Measurements from ENCODE around the gene FGF14.
A peak's percentile ranks its signal among the peaks of the same experiment; 100 is the strongest.

FGF14 gene

GRCh38 chr13:102401766-102402165, at the start of gene FGF14:
FGF14 (minus strand) TSS chr13:102402048.
- peak within 1 kb of the TSS; percentile 69 to 82 (median 82) for H3K4me3 Mint-ChIP-seq
- peak within 1 kb of the TSS in 1 of 3 experiments; percentile 0 for H3K27ac Mint-ChIP-seq
- peaks cover 26% of the 10 kb centered on the region for H3K4me1 Mint-ChIP-seq
- H3K36me3 Mint-ChIP-seq (ENCODE audit: low read depth): no peaks in the 10 kb centered on the region
- H3K9me3 Mint-ChIP-seq: no peaks in the 10 kb centered on the region
- TF ChIP-seq CTCF (IDR thresholded peaks at IDR 0.05; ENCODE audit: unreplicated experiment in 3 of 3): no peak
- H3K27me3 Mint-ChIP-seq (ENCODE audit: low read depth): peaks cover 83% of the 10 kb centered on the region

- peaks cover 4% of the 10 kb centered on the region for H3K27me3 Mint-ChIP-seq (ENCODE audit: low read depth)
- no peak for TF ChIP-seq CTCF (IDR thresholded peaks at IDR 0.05; ENCODE audit: unreplicated experiment in 3 of 3)
- no peak overlapping the region for H3K27ac Mint-ChIP-seq
- H3K4me3 Mint-ChIP-seq: no peak overlapping the region
- peaks cover 2% of the 10 kb centered on the region for H3K9me3 Mint-ChIP-seq
- no peaks in the 10 kb centered on the region for H3K36me3 Mint-ChIP-seq (ENCODE audit: low read depth)
- H3K4me1 Mint-ChIP-seq: no peaks in the 10 kb centered on the region
Observed at GRCh38 chr13:102443249-102443648, 41.4 kb upstream of the FGF14 start.

- Mint-ChIP-seq H3K9me3 (peaks cover 2% of the 10 kb centered on the region), H3K27ac (peak overlapping the region in 1 of 3 experiments; percentile 72), H3K36me3 (ENCODE audit: low read depth) (no peaks in the 10 kb centered on the region), H3K27me3 (ENCODE audit: low read depth) (peaks cover 4% of the 10 kb centered on the region), H3K4me3 (no peak overlapping the region), H3K4me1 (no peaks in the 10 kb centered on the region)
- no peak for TF ChIP-seq CTCF (IDR thresholded peaks at IDR 0.05; ENCODE audit: unreplicated experiment in 3 of 3)
Observed at GRCh38 chr13:102441085-102441484, 39.2 kb upstream of the FGF14 start.

DNA sequence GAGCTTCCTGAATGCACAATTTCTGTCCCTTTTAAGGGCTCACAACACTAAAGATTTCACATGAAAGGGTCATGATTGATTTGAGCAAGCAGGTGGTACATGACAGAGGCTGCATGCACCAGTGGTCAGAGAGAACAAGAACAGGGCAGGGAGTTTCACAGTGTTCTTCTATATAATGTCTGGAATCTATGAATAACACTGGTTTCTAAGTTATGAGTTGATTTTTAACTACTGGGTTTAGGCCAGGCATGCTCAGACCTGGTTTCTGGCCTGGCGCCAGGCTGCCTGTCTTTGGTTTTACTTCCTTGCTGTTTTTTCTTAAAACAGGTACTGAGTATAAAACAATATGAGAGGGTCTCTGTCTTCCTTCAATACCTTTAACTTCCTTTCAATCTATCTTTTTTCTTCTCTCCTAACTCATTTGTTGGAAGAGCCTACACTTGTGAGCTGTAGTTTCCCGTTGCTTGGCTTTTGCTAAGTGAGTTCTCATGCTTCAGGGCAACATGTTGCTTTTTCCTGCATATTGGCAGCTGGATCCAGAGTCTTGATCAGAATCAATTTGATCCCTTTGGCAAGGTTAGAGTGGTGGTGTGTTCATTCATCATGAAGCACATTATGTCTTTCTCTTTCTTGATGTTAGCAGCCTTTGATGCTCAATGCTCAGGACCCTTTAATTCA, 38.5 kb upstream of the FGF14 start:
- H3K4me1 Mint-ChIP-seq: no peaks in the 10 kb centered on the region

GRCh38 chr13:102422690-102423089, 20.8 kb upstream of the FGF14 start:
- H3K27me3 Mint-ChIP-seq (ENCODE audit: low read depth): no peaks in the 10 kb centered on the region

More for the DNA sequence above, 38.5 kb upstream of the FGF14 start:
- TF ChIP-seq CTCF (IDR thresholded peaks at IDR 0.05; ENCODE audit: unreplicated experiment in 3 of 3): no peak
- H3K27me3 Mint-ChIP-seq (ENCODE audit: low read depth): peaks cover 4% of the 10 kb centered on the region
- peak overlapping the region; percentile 72 to 85 (median 74) for H3K27ac Mint-ChIP-seq
- H3K36me3 Mint-ChIP-seq (ENCODE audit: low read depth): no peaks in the 10 kb centered on the region
- H3K9me3 Mint-ChIP-seq: peaks cover 2% of the 10 kb centered on the region
- H3K4me3 Mint-ChIP-seq: no peak overlapping the region

More at GRCh38 chr13:102422690-102423089, 20.8 kb upstream of the FGF14 start:
- no peaks in the 10 kb centered on the region for H3K36me3 Mint-ChIP-seq (ENCODE audit: low read depth)
- H3K27ac Mint-ChIP-seq: no peak overlapping the region
- no peak overlapping the region for H3K4me3 Mint-ChIP-seq
- peaks cover 25% of the 10 kb centered on the region for H3K9me3 Mint-ChIP-seq
- TF ChIP-seq CTCF (IDR thresholded peaks at IDR 0.05; ENCODE audit: unreplicated experiment in 3 of 3): no peak
- no peaks in the 10 kb centered on the region for H3K4me1 Mint-ChIP-seq

Measured in nephron (organoid).